ENCODE data around the gene FIBIN. TPM values are rescaled to one million over a fixed set of nuclear protein-coding genes. Genes with fewer than 3 reads are reported as not detected.
A peak's percentile ranks its signal among the peaks of the same experiment; 100 is the strongest.

FIBIN gene
- total and polyA plus RNA-seq, 2 donors from 2014 or later, result 14.5 to 85.4 TPM

DNA sequence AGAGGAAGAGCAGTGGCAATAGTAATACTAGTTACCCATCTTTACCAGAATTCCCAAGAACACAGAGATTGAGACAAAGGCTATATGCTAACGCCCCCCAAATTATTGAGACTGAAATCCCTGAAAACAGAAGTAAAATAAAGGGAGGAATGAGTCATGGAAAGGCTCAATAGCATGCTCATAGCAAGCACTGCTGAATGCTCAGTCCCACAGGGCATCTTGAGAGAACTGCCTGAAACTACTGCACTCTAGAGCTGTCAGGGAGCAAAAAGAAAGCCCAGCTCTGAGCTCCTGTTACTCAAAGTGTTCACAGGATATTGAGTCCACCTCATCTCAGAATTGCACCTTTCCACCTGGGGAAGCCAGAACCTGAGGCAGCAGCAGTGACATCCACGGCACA is 44.1 kb upstream of the FIBIN start:
- DNase-seq (no peak), FAIRE-seq (no peak)
- Histone ChIP-seq H3K36me3 (ENCODE audit: control insufficient read depth in 2 of 3, insufficient read depth in 3 of 3, low read length in 3 of 3) (no peaks in the 10 kb centered on the region), H3K9ac (ENCODE audit: low read length in 3 of 3) (no peak overlapping the region), H3K4me3 (ENCODE audit: low read length in 3 of 3) (no peak overlapping the region), H3K9me3 (ENCODE audit: control insufficient read depth in 2 of 3, insufficient read depth in 1 of 3, low read length in 3 of 3) (no peaks in the 10 kb centered on the region), H3K27ac (ENCODE audit: low read depth in 2 of 2, low read length in 2 of 2) (no peak overlapping the region), H3K27me3 (ENCODE audit: control insufficient read depth, insufficient read depth, low read length) (no peaks in the 10 kb centered on the region), H3K4me1 (ENCODE audit: control insufficient read depth in 2 of 3, insufficient read depth in 2 of 3, low read depth in 1 of 3, low read length in 3 of 3) (peaks cover 0 to 6% (median 0%) of the 10 kb centered on the region in 3 donors)
- TF ChIP-seq, protein P1, sequence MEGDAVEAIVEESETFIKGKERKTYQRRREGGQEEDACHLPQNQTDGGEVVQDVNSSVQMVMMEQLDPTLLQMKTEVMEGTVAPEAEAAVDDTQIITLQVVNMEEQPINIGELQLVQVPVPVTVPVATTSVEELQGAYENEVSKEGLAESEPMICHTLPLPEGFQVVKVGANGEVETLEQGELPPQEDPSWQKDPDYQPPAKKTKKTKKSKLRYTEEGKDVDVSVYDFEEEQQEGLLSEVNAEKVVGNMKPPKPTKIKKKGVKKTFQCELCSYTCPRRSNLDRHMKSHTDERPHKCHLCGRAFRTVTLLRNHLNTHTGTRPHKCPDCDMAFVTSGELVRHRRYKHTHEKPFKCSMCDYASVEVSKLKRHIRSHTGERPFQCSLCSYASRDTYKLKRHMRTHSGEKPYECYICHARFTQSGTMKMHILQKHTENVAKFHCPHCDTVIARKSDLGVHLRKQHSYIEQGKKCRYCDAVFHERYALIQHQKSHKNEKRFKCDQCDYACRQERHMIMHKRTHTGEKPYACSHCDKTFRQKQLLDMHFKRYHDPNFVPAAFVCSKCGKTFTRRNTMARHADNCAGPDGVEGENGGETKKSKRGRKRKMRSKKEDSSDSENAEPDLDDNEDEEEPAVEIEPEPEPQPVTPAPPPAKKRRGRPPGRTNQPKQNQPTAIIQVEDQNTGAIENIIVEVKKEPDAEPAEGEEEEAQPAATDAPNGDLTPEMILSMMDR (IDR thresholded peaks at IDR 0.05; ENCODE audit: borderline replicate concordance, extremely low read depth, insufficient read depth), result no peak
- intact Hi-C loops (cut with DNase I), result no loop called here

DNA sequence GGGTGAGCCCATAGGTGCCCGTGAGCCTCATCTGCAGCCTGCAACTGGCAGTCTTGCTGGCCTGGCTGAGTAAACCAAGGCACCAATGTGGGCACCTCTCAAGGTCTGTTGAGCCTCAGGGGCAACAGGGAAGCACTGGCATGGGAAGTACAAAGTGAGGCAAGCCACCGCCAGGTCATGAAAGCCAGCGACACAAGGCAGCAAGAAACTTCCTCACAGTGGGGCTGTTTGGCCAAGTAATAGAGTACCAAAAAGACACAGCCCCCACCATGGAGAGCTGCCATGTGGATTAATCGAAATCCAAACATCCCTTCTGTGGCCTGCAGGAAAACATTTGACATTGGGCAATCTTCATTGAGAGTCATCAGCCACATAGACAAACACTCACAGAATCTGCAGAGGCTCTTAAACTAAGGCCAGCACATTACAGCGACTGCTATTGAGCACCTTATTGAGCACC is 43.6 kb upstream of the FIBIN start:
- intact Hi-C loops (cut with DNase I), result no loop called here
- TF ChIP-seq, protein P1 (IDR thresholded peaks at IDR 0.05; ENCODE audit: borderline replicate concordance, extremely low read depth, insufficient read depth), result no peak
- H3K4me3 ChIP-seq (ENCODE audit: low read length in 3 of 3), result no peak overlapping the region

DNA sequence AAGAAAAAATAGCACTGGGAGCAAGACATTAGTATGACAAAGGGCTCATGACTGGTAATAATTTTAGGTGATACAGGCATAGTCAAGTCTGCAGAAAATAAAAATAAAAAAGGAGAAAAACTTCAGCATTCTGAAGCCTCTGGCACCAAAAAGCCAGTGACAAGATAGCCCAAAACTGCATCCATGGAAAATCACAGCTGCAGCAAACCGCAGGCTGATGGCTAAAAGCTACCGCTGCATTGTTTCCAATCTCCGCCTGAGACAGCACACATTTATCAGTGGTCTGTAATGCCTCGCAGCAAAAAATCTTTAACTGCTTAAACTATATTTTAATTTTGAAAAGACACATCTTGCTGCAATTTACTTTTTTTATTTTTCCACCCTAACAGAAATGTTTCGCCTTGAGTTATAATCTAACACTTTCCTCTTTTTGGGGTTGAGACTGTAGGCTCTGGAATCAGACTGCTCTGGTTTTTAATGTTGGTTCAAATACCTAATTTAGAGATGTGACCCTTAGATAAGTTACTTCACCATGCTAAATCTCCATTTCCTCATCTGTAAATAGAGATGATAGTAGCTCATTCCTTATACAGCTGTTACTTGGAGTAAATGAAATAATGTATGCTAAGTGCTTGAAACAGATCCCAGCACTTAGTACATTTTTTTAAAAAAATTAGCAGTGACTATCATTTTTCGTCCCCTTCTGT is 42.0 kb upstream of the FIBIN start:
- peaks cover 0 to 6% (median 0%) of the 10 kb centered on the region in 3 donors for H3K4me1 ChIP-seq (ENCODE audit: control insufficient read depth in 2 of 3, insufficient read depth in 2 of 3, low read depth in 1 of 3, low read length in 3 of 3)
- peak in 1 of 5 donors; percentile 42 for DNase-seq
- intact Hi-C loops (cut with DNase I), result no loop called here
- no peak overlapping the region for H3K4me3 ChIP-seq (ENCODE audit: low read length in 3 of 3)
- no peak overlapping the region for H3K9ac ChIP-seq (ENCODE audit: low read length in 3 of 3)
- no peak overlapping the region for H3K27ac ChIP-seq (ENCODE audit: low read depth in 2 of 2, low read length in 2 of 2)
- H3K9me3 ChIP-seq (ENCODE audit: control insufficient read depth in 2 of 3, insufficient read depth in 1 of 3, low read length in 3 of 3), result no peaks in the 10 kb centered on the region
- no peaks in the 10 kb centered on the region for H3K36me3 ChIP-seq (ENCODE audit: control insufficient read depth in 2 of 3, insufficient read depth in 3 of 3, low read length in 3 of 3)
- no peaks in the 10 kb centered on the region for H3K27me3 ChIP-seq (ENCODE audit: control insufficient read depth, insufficient read depth, low read length)
- TF ChIP-seq, protein P1 (IDR thresholded peaks at IDR 0.05; ENCODE audit: borderline replicate concordance, extremely low read depth, insufficient read depth), result no peak
- FAIRE-seq, result no peak

More for the DNA sequence above, 43.6 kb upstream of the FIBIN start:
- H3K9ac ChIP-seq (ENCODE audit: low read length in 3 of 3), result no peak overlapping the region
- H3K4me1 ChIP-seq (ENCODE audit: control insufficient read depth in 2 of 3, insufficient read depth in 2 of 3, low read depth in 1 of 3, low read length in 3 of 3), result peaks cover 0 to 6% (median 0%) of the 10 kb centered on the region in 3 donors
- no peaks in the 10 kb centered on the region for H3K36me3 ChIP-seq (ENCODE audit: control insufficient read depth in 2 of 3, insufficient read depth in 3 of 3, low read length in 3 of 3)
- H3K27ac ChIP-seq (ENCODE audit: low read depth in 2 of 2, low read length in 2 of 2), result no peak overlapping the region
- FAIRE-seq, result no peak
- no peaks in the 10 kb centered on the region for H3K9me3 ChIP-seq (ENCODE audit: control insufficient read depth in 2 of 3, insufficient read depth in 1 of 3, low read length in 3 of 3)
- DNase-seq, result peak in 1 of 5 donors; percentile 42
- no peaks in the 10 kb centered on the region for H3K27me3 ChIP-seq (ENCODE audit: control insufficient read depth, insufficient read depth, low read length)
